Kidney epithelial cell (primary cell): ENCODE data around the gene L3MBTL4. TPM values are rescaled to one million over a fixed set of nuclear protein-coding genes. Genes with fewer than 3 reads are reported as not detected.
"Not testable (repeated sequence)": the region's sequence is repeated elsewhere in the genome, so short reads cannot be mapped to it uniquely, and the experiment has no call there.

Experiments
- DNase-seq: peaks from one replicate; pipeline ENCODE4 v3.0.0-alpha.2; 2010; ENCODE audit warnings: low read depth
- H3K27me3 ChIP-seq: 2 replicates; pipeline ENCODE4 v1.6.0; 2011; ENCODE audit warnings: low read length; ENCODE audit not compliant: control insufficient read depth, insufficient read depth
- H3K36me3 ChIP-seq: 2 replicates; pipeline ENCODE4 v1.5.1; 2011; ENCODE audit warnings: low read length; ENCODE audit not compliant: control insufficient read depth, insufficient read depth
- H3K4me3 ChIP-seq: 2 replicates; pipeline ENCODE4 v1.5.1; 2011; ENCODE audit warnings: low read depth, mild to moderate bottlenecking, control low read depth, low read length
- CTCF ChIP-seq: IDR thresholded peaks from 2 replicates; pipeline ENCODE4 v1.5.1; 2011; ENCODE audit warnings: mild to moderate bottlenecking, moderate library complexity, low read length, control low read depth, inconsistent platforms; ENCODE audit not compliant: insufficient read depth, poor library complexity, severe bottlenecking
- total RNA-seq: library from RNA; depleted of rRNA; stranded (reverse); fragments of >200 nt; gene quantifications from 2 replicates; pipeline ENCODE4 v1.2.3, GENCODE V29; 2015

L3MBTL4 gene
- total RNA-seq, 1 donor from 2014 or later: 9.8 TPM

- no peaks in the 10 kb centered on the region for H3K36me3 ChIP-seq
- no peak overlapping the region for H3K4me3 ChIP-seq
- no peaks in the 10 kb centered on the region for H3K27me3 ChIP-seq
- no peak for TF ChIP-seq CTCF
- DNase-seq: no peak
These were observed 362.2 kb downstream of the L3MBTL4 start for GRCh38 chr18:6052449-6052913.

- not testable (repeated sequence) for H3K36me3 ChIP-seq, H3K4me3 ChIP-seq, DNase-seq, H3K27me3 ChIP-seq
These were observed 367.1 kb downstream of the L3MBTL4 start for GRCh38 chr18:6047596-6047995.

GRCh38 chr18:6044773-6045172 lies 369.9 kb downstream of the L3MBTL4 start:
- Histone ChIP-seq H3K27me3 (no peaks in the 10 kb centered on the region), H3K36me3 (no peaks in the 10 kb centered on the region), H3K4me3 (no peak overlapping the region)
- TF ChIP-seq CTCF: no peak
- no peak for DNase-seq

- DNase-seq: no peak
- no peak for TF ChIP-seq CTCF
- Histone ChIP-seq H3K27me3 (no peaks in the 10 kb centered on the region), H3K36me3 (no peaks in the 10 kb centered on the region), H3K4me3 (no peak overlapping the region)
These were observed 370.4 kb downstream of the L3MBTL4 start for GRCh38 chr18:6044319-6044718.

- DNase-seq: no peak
- Histone ChIP-seq H3K36me3 (no peaks in the 10 kb centered on the region), H3K27me3 (no peaks in the 10 kb centered on the region), H3K4me3 (no peak overlapping the region)
- TF ChIP-seq CTCF: no peak
These were observed 375.7 kb downstream of the L3MBTL4 start for GRCh38 chr18:6039055-6039454.

GRCh38 chr18:6031442-6031841 lies 383.3 kb downstream of the L3MBTL4 start:
- no peak overlapping the region for H3K4me3 ChIP-seq

More at GRCh38 chr18:6031442-6031841, 383.3 kb downstream of the L3MBTL4 start:
- DNase-seq: no peak
- Histone ChIP-seq H3K27me3 (no peaks in the 10 kb centered on the region), H3K36me3 (no peaks in the 10 kb centered on the region)
- no peak for TF ChIP-seq CTCF
